ENCODE results near the gene HNRNPA3. TPM values are rescaled to one million over a fixed set of nuclear protein-coding genes. Genes with fewer than 3 reads are reported as not detected.

Gene HNRNPA3
- total RNA-seq, 1 experiment from 2014 or later: 290 TPM

- POLR2A ChIA-PET (ENCODE audit: unreplicated experiment): interaction anchor here (0.6 kb wide), 1 partner anchor 141 kb away, joined by 4 read pairs; no protein-coding TSS in a partner anchor
Observed at GRCh38 chr2:177169810-177170514, 42.6 kb upstream of the HNRNPA3 start.

GRCh38 chr2:177171418-177171865 is 41.2 kb upstream of the HNRNPA3 start:
- no peaks in the 10 kb centered on the region; the same call in 1 of the 2 replicates for H3K9me3 ChIP-seq (ENCODE audit: insufficient read depth, low read depth)
- POLR2A ChIA-PET (ENCODE audit: unreplicated experiment): no interaction called here
- no peak overlapping the region for H2AFZ ChIP-seq
- peaks cover 66% of the 10 kb centered on the region for H3K4me1 ChIP-seq (replicated peaks; ENCODE audit: insufficient read depth)
- peaks cover 35% of the 10 kb centered on the region for H3F3A ChIP-seq (ENCODE audit: insufficient read depth, low read depth)
- no peaks in the 10 kb centered on the region for H3K27me3 ChIP-seq (ENCODE audit: insufficient read depth, low read depth)
- 0 out of 2 replicates have a peak overlapping the region, but pooled peaks have one; percentile 4 for H3K4me2 ChIP-seq
- no peaks in the 10 kb centered on the region for H4K20me1 ChIP-seq (ENCODE audit: insufficient read depth)
- no peaks in the 10 kb centered on the region for H3K9me2 ChIP-seq (ENCODE audit: insufficient read depth)
- CTCF ChIA-PET: no interaction called here
- intact Hi-C loops (cut with micrococcal nuclease; ENCODE audit: unreplicated experiment): no loop called here
- H3K36me3 ChIP-seq (ENCODE audit: low read depth): no peaks in the 10 kb centered on the region
- no TSS peak for BruUV-seq (replicated peaks)
- no peaks in the 10 kb centered on the region for H3K79me2 ChIP-seq (ENCODE audit: low read depth)
- peak; percentile 68 to 76 for DNase-seq
- TF ChIP-seq EZH2 (IDR thresholded peaks at IDR 0.05; ENCODE audit: low read depth) (no peak), CTCF (conservative IDR thresholded peaks at IDR 0.05) (no peak)
- peak overlapping the region; percentile 28 for H3K27ac ChIP-seq
- no peak overlapping the region for H3K4me3 ChIP-seq

More at GRCh38 chr2:177169810-177170514, 42.6 kb upstream of the HNRNPA3 start:
- no peaks in the 10 kb centered on the region for H3K27me3 ChIP-seq (ENCODE audit: insufficient read depth, low read depth)
- H3K36me3 ChIP-seq (ENCODE audit: low read depth): no peaks in the 10 kb centered on the region
- peaks cover 49% of the 10 kb centered on the region for H3F3A ChIP-seq (ENCODE audit: insufficient read depth, low read depth)
- H3K4me1 ChIP-seq (replicated peaks; ENCODE audit: insufficient read depth): peaks cover 72% of the 10 kb centered on the region
- peak; percentile 68 to 92 for DNase-seq
- H3K79me2 ChIP-seq (ENCODE audit: low read depth): no peaks in the 10 kb centered on the region
- H3K4me3 ChIP-seq: no peak overlapping the region
- H3K9me2 ChIP-seq (ENCODE audit: insufficient read depth): no peaks in the 10 kb centered on the region
- TSS peak; percentile 77 for BruUV-seq (replicated peaks)
- no peaks in the 10 kb centered on the region; the same call in 1 of the 2 replicates for H3K9me3 ChIP-seq (ENCODE audit: insufficient read depth, low read depth)
- intact Hi-C loops (cut with micrococcal nuclease; ENCODE audit: unreplicated experiment): loop anchor here (1.0 to 10.0 kb wide), 4 partner anchors 42 to 385 kb away; partner anchors contain the start of gene HNRNPA3
- no peak for TF ChIP-seq CTCF (conservative IDR thresholded peaks at IDR 0.05)
- TF ChIP-seq EZH2 (IDR thresholded peaks at IDR 0.05; ENCODE audit: low read depth): no peak
- H4K20me1 ChIP-seq (ENCODE audit: insufficient read depth): no peaks in the 10 kb centered on the region
- no peak overlapping the region for H2AFZ ChIP-seq
- 0 out of 2 replicates have a peak overlapping the region, but pooled peaks have one; percentile 0 for H3K4me2 ChIP-seq
- H3K27ac ChIP-seq: no peak overlapping the region
- CTCF ChIA-PET: interaction anchor here (0.6 to 1.4 kb wide), 2 partner anchors 74 to 96 kb away, joined by 4 read pairs; no protein-coding TSS in a partner anchor

- Histone ChIP-seq H3K27me3 (ENCODE audit: insufficient read depth, low read depth) (no peaks in the 10 kb centered on the region), H3K9me3 (ENCODE audit: insufficient read depth, low read depth) (no peaks in the 10 kb centered on the region; the same call in 1 of the 2 replicates), H4K20me1 (ENCODE audit: insufficient read depth) (no peaks in the 10 kb centered on the region), H3F3A (ENCODE audit: insufficient read depth, low read depth) (peaks cover 32% of the 10 kb centered on the region), H3K79me2 (ENCODE audit: low read depth) (no peaks in the 10 kb centered on the region), H3K36me3 (ENCODE audit: low read depth) (no peaks in the 10 kb centered on the region), H3K4me3 (no peak overlapping the region), H3K4me2 (peak overlapping the region; percentile 47), H3K4me1 (replicated peaks; ENCODE audit: insufficient read depth) (peaks cover 68% of the 10 kb centered on the region), H2AFZ (no peak overlapping the region), H3K9me2 (ENCODE audit: insufficient read depth) (no peaks in the 10 kb centered on the region), H3K27ac (peak overlapping the region; percentile 28)
- ChIA-PET CTCF (interaction anchor here (0.6 kb wide), 1 partner anchor 25 kb away, joined by 3 read pairs; no protein-coding TSS in a partner anchor), POLR2A (ENCODE audit: unreplicated experiment) (interaction anchor here (0.6 kb wide), 1 partner anchor 39 kb away, joined by 4 read pairs; no protein-coding TSS in a partner anchor)
- no peak for TF ChIP-seq CTCF (conservative IDR thresholded peaks at IDR 0.05)
- TF ChIP-seq EZH2 (IDR thresholded peaks at IDR 0.05; ENCODE audit: low read depth): no peak
- BruUV-seq (replicated peaks): no TSS peak
- intact Hi-C loops (cut with micrococcal nuclease; ENCODE audit: unreplicated experiment): no loop called here
- peak; percentile 52 to 92 for DNase-seq
Observed at GRCh38 chr2:177172034-177172880, 40.3 kb upstream of the HNRNPA3 start.

Measured in PC-9 (cell line).